Medulla oblongata (tissue), 1 donor: ENCODE results near the gene OPTN.
"Not testable (repeated sequence)": the region's sequence is repeated elsewhere in the genome, so short reads cannot be mapped to it uniquely, and the experiment has no call there.

Experiments used
- DNase-seq: peaks from one replicate; pipeline ENCODE4 v3.0.0-alpha.2; 2015; ENCODE audit errors: extremely low spot score

The OPTN gene

DNA sequence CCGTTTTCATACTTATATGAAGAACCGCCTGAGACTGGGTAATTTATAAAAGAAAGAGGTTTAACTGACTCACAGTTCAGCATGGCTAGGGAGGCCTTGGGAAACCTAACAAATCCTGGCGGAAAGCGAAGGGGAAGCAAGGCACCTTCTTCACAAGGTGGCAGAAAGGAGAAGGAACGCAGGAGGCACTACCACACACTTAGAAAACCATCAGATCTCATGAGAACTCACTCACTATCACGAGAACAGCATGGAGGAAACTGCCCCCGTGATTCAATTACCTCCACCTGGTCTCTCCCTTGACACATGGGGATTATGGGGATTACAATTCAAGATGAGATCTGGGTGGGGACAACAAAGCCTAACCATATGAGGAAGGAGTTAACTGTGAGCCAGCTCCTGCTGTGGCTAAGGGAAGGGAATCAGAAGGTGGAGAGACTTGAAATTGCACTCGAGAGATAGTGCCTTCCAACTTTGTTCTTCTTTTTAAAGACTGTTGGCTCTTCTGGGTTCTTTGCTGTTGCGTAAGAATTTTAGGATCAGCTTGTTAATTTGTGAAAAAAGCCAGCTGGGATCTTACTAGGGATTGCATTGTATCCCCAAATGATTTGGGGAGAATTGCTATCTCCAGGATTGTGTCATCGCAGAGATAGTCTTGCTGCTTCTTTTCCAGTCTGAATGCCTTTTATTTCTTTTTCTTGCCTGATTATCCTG, 21.0 kb downstream of the OPTN start:
- DNase-seq, result no peak

DNA sequence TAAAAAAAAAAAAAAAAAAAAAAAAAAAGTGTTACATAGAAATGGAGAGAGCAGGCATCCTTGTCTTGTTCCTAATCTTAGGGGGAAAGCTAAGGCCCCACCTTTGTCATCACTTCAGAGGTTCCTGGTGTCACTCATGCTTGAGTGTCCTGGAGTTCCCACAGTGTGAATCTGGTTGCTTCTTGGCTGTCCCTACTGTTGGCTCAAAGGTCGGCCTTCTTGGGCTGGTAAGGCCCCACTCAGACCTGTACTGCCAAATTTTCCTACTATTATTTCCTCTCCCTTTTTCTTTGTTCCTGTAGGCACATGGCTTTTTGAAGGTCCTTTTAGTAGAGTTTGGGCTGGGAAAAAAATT, 21.5 kb downstream of the OPTN start:
- no peak for DNase-seq

DNA sequence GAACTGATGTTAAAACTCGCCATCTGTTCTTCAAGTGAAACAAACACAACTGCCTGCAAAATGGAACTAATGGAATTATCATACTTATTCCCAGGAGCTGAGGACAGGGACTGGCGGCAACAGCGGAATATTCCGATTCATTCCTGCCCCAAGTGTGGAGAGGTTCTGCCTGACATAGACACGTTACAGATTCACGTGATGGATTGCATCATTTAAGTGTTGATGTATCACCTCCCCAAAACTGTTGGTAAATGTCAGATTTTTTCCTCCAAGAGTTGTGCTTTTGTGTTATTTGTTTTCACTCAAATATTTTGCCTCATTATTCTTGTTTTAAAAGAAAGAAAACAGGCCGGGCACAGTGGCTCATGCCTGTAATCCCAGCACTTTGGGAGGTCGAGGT, 36.7 kb downstream of the OPTN start:
- DNase-seq, result no peak

DNA sequence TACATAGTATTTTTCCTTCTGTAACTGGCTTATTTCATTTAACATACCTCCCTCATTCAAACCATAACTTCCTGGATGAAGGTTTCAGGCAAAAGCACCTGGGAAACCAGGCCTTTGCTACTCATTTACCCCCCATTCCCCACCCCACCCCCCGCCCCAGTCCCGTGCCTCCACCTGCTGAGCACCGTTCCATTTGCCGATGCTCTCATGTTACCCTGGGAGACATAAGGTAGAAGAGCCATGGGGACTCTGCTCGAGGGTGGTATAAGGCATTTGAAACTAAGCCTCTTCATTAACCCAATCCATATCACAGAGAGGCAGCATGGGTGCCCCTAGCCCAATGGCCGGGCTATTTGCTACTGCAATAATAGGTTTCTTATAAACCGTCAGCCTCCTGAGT, 39.2 kb downstream of the OPTN start:
- DNase-seq, result no peak

DNA sequence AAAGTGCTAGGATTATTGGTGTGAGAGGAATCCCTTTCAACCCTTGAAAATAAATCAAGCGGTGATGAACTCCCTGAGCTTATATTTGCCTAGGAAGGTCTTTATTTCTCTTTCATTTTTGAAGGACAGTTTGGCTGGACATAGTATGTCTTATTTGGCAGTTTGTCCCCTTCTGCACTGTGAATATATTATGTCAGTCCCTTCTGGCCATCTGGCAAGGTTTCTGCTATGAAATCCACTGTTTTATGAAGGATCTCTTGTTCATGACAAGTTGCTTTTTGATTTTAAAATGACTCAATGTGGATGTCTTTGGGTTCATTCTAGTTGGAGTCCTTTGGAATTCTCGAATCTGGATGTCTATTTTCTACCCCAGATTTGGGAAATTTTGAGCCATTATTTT, 39.7 kb downstream of the OPTN start:
- no peak for DNase-seq

DNA sequence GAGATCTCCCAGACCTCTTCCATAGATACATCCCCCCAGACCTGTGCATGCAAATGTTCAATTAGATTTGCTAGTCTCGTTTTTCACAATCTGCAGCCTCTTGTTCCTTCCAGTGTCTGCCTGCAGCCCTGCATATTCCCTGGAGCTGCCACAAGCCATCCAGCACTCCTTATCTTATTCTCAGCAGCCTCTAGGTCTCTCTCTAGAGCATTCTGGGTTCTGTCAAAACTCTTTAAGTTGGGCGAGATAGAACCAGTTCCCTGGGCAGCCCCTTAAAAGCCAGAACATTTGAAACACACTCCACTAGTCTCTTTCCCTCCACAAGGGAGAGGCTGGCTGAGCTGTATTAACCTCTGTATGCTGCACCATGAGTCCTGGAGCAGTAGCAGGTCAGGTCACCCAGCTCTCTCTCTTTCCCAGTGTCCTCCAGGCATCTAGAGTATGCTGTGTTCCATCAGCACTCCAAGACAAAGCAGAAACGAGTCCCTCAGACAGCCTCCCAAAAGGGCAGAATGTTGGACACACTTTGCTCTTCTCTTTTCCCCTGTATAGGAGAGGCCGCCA, 40.7 kb downstream of the OPTN start:
- DNase-seq, result no peak

DNA sequence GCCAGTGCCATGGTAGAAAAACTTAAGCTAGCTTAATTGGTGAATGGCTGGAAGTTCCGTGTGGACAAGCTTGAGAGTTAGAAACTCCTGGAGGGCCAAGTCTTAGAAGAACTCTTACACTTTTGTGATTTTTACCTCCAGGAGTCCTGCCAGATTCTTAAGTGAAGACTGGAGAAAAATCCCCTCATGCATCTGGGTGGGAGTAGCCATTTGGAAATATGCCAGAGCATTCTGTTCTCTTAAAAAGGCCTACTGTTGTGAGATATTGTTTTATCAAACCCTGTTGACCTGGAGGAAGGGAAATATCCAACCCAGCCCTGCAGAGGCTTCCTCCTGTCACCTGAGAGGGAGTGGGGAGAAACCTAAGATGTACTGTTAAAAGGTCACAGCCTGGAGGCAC, 43.8 kb downstream of the OPTN start:
- no peak for DNase-seq

DNA sequence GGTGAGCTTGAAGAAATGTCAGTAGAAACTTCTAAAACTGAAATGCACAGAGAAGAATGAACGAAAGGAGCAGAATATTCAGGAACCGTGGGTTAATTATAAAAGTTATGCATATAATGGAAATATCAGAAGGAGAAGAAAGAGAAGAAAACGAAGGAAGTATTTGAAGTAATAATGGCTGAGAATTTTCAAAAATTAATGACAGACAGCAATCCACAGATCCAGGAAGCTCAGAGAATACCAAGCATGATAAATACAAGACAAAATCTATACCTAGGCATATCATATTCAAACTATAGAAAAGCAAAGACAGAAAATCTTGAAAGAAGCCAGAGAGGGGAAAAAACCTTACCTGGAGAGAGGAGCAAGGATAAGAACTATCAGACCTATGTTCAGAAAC, 44.9 kb downstream of the OPTN start:
- DNase-seq, result no peak

DNA sequence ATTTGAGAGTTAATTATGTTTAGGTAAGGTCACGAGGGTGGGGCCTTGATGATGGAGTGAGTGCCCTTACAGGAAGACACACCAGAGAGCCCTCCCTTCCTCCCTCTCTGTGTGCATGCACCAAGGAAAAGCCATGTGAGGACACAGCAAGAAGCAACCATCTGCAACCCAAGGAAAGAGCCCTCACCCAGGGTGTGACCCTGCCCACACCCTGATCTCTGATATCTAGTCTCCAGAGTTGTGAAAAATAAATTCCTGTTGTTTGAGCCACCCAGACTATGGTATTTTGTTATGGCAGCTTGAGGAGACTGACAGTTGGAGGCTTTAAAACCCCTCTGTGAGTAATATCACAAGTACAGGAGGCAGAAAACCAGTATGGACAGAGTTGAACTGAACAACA, 46.4 kb downstream of the OPTN start:
- no peak for DNase-seq

DNA sequence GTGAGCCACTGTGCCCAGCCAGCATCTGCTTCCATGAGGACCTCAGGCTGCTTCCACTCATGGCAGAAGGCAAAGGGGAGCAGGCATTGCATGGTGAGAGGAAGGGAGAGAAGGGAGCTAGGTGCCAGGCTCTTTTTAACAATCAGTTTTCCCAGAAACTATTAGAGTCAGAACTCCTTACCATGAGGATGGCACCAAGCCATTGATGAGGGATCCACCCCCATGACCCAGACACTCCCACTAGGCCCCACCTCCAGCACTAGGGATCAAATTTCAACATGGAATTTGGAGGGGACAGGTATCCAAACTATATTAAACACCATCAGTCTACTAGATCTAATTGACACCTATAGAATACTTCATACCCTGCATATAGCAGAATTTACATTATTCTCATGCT, 47.2 kb downstream of the OPTN start:
- DNase-seq, result no peak

DNA sequence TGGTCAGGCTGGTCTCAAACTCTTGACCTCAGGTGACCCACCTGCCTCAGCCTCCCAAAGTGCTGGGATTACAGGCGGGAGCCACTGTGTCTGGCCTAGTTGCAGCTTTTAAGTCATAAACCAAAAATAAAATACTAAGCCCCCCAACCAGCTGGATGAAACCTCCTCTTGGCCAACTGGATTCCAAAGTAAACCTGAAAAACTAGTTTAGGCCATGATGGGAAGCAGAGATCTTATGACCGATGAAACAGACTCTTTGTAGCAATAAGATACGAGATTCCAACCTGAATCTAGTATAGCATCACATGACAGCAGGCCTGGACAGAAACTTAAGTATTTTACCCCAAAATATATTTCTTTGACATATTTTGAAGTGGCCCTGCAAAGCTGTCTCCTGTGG, 52.3 kb downstream of the OPTN start:
- no peak for DNase-seq

DNA sequence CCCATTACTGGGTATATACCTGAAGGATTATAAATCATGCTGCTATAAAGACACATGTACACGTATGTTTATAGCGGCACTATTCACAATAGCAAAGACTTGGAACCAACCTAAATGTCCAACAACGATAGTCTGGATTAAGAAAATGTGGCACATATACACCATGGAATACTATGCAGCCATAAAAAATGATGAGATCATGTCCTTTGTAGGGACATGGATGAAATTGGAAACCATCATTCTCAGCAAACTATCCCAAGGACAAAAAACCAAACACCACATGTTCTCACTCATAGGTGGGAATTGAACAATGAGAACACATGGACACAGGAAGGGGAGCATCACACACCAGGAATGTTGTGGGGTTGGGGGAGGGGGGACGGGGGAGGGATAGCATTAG, 55.9 kb downstream of the OPTN start:
- not testable (repeated sequence) for DNase-seq

DNA sequence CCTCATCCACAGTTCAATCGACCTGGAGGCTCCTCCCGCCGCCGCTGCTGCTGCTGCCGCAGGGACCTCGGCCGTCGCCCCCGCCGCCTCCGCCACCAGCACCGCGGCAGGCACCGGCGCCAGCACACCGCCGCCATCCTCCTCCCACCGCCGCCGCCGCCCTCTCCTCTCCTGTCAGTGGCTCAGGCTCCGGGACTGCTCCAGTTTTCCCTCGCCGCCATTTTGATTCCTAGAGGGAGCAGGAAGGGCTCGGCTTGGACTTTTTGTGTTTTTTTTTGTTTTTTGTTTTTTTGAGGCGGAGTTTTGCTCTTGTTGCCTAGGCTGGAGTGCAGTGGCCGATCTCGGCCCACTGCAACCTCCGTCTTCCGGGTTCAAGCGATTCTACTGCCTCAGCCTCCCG, 58.4 kb downstream of the OPTN start:
- no peak for DNase-seq

DNA sequence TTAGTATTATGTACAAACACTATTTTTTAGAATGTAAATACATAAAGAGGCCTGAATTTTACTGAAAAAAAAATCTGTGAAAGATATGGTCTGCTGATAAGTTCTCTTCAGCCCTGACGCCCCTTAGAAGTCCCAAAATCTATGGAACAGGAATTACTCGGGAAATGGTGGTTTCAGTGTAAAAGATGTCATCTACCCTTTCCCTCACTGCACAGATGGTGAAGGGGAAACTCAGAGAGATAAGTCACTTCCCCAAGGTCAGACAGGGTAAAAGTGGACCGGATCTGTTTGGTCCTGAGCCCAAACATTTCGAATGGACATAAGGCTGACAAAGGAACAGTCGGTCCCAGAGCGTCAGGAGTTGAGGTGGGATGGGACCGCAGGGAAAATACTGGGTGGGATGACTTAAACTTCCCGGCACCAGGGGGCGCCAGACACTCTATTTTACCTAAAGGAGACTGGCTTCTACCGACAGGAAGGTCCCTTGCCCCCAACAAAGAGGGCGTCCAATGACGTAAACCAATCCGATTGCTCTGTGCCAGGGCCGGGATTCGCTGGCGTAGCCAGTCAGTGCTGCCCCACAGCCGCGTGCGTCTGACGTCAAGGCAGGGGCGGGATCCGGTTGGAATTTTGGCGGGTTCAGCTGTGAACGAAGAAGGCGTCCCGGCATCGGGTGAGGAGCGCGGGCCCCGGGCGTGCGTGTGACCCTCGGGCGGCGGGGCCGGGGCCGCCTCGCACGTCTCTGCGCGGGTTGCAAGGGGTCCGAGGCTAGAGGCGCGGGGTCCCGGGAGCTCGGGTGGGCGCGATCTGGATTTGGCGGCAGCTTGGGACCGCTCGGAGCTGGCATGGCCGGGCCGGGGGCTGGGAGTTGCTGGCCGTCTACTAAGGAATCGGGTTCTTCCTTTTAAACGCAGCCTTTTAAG, 61.2 kb downstream of the OPTN start, which contains the start of gene MCM10:
MCM10 (plus strand) TSS at position 625 of the 923 bp plus-strand sequence. CDS start 2,645 bp downstream, outside the sequence.
- DNase-seq, result peak; percentile 99

DNA sequence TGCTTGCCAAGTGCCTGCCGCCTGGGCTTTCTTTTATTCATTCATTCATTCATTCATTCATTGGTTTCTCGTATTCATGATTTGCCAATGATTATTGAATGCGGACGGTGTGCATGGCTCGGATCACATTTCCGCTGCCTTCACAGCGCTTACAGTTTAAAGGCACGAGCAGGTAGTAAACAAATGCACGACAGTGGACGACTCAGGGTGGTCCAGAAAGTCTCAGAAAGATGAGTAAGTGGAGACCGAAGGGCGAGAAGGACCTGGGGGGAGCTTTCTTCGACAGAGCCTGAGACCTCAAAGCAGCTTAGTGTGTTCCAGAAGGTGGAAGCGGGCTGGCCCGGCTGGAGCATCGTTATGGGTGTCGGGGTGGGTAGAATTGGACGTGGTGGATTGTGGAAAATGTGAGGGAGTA, 61.9 kb downstream of the OPTN start:
- no peak for DNase-seq

DNA sequence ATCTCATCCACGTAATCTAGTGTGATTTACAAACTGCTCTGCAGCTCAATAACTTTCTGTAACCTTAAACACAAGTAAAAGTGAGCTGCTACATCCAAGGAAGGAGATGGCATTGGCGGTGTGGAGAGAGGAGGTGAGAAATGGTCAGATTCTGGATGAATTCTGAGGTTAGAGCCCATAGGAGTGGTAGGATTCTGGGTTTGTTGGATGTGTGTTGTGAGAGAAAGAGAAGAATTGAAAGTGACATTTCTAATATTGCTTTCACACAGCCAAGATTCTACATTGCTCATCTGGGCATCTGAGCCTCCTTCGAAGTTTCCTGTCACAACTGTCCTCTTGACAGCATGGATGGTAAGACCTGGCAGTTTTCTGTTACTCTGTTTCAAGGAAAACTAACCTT, 63.9 kb downstream of the OPTN start:
- DNase-seq, result no peak

DNA sequence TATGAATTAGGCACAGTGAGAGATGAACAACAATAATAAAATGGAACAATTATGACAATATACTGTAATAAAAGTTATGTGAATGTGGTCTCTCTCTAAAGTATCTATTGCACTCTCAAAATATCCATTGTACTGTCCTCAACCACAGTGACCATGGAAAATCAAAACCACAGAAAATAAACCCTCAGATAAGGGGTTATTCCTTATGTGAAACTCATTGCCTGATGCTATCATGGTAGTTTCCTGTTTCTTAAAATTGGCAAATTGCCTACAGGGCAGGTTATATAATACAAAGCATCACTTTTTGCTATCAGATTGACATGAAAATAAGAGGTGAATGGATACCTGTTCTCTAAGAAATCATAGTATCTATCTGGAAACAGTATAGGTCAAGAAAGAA, 65.2 kb downstream of the OPTN start:
- DNase-seq, result no peak

DNA sequence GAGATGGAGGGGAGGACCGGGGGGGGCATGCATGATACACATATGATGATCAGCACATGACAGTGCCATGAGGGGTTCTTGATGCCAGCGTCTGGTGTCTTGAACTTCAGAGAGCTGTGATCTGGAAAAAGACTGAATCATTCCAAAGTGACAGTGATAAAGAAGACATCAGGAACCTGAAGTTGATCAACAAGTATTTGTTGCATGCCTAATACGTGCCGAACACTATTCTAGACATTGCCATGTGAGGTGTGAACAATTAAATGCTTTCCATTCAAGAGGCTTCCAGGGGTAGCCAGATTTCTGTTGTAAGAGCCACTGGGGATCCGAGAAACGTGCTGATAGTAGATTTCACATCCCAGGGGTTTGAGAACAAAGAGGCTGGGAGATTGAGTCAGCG, 67.6 kb downstream of the OPTN start:
- no peak for DNase-seq

DNA sequence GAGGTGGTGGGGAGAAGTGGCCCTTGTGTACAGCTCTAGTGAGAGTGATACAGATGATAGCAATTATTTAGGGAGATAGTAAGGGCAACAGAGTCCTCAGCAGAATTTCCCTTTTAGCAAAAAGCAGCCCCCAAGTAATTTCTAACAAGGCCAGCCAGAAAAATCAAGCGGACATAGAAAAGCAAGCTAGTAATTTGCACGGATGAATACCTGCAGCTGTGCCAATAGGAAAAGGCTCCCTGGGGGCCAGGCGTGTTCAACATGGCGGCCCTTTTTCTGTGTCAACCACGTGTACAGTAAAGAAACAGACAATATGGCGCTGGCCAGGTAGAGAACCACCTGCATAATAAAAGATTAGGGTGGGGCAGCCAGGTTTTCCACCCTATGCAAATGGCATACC, 68.8 kb downstream of the OPTN start:
- DNase-seq, result no peak

DNA sequence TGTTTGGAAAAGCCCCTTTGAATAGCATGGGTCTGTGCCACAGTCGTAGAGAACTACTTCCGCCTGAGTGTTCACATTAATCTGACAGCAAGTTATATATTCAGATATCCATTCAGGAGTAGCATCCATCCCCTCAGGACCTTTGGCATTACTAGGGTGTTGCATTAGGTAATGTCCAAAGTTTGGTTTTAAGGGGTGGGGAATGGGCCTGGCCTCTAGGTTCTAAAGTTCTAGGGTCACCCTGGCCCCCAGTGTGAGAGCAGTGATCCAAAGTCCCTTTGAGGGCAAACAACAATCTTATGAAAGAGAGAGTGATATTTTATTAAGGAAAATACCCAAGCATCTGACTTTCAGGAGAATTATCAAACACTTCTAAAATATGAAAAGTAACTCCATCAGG, 73.7 kb downstream of the OPTN start:
- no peak for DNase-seq

DNA sequence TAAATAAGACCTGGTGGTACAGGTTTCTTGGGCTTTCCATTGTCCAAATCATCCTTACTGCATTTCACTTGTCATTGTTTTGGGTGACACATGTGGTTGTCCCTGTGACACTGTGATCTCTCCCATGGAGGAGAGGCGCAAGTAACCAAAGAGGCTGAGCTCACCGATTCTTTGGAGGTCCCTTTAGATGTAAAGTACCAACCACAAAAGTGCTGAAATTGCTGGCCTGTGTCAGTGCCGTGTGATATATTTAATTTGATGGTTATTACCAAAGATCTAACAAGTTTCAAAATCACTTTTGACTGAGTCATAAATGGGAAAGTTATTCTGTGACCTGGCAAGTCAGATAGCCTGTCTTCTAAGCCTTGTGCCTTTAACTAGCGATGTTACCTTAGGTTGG, 80.8 kb downstream of the OPTN start:
- no peak for DNase-seq

DNA sequence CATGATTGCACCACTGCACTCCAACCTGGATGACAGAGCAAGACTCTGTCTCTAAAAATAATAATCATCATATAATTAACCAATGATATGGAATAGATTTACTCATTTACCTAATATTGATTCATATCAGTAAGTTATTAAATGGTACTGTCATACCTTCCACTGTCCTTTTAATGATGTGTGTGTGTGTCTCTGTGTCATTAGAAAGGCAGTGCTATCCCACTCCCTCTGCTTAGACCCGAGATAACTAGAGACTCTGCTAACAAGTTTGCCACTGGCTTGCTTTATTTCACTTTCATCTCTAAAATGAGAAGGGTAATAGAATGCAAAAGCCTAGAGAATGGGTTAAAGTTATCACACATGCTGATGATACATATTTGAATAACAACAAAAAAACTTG, 82.5 kb downstream of the OPTN start:
- DNase-seq, result no peak

DNA sequence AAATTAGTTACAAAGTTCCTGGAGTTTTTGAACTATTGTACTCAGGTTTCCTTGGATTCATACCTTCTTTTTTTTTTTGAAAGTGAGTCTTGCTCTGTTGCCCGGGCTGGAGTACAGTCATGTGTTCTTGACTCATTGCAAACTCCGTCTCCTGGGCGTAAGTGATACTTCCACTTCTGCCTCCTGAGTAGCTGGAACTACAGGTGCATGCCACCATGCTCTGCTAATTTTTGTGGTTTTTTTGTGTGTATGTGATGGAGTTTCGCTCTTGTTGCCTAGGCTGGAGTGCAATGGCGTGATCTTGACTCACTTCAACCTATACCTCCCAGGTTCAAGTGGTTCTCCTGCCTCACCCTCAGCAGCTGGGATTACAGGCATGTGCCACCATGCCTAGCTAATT, 83.7 kb downstream of the OPTN start:
- no peak for DNase-seq
